Heart left ventricle (tissue), 16 donors: Measurements from ENCODE around the gene RPS18. TPM values are rescaled to one million over a fixed set of nuclear protein-coding genes. Genes with fewer than 3 reads are reported as not detected.

Experiments
- ATAC-seq, 4 donors: fragments of 200-7000 bp; cut with Tn5 transposase; one replicate each; pipeline ENCODE4 v1.9.1; 2020 to 2022; ENCODE audit warnings: moderate library complexity in 4 of 4, mild to moderate bottlenecking in 3 of 4, moderate number of reproducible peaks in 1 of 4
- DNase-seq, 5 donors: peaks; one replicate each; pipeline ENCODE4 v3.0.0-alpha.2; 2020
- H3K27ac ChIP-seq, 12 donors: fragments of 200-600 bp; sonication (generic) in 4 of 12; one replicate each; pipeline versions ENCODE4 v1.5.0 to v1.8.0; 2016 to 2022; ENCODE audit warnings: mild to moderate bottlenecking in 2 of 12
- H3K27me3 ChIP-seq, 9 donors: fragments of 200-600 bp; sonication (generic) in 2 of 9; one replicate each; pipeline versions ENCODE4 v1.5.1 to v1.8.0; 2016 to 2022; ENCODE audit warnings: mild to moderate bottlenecking in 3 of 9
- H3K36me3 ChIP-seq, 9 donors: fragments of 200-600 bp; sonication (generic) in 2 of 9; one replicate each; pipeline versions ENCODE4 v1.5.0 to v1.8.0; 2018 to 2022; ENCODE audit warnings: mild to moderate bottlenecking in 2 of 9
- H3K4me1 ChIP-seq, 12 donors: fragments of 200-600 bp; sonication (generic) in 4 of 12; one replicate each; pipeline versions ENCODE4 v1.5.0 to v1.8.0; 2016 to 2022; ENCODE audit warnings: mild to moderate bottlenecking in 3 of 12
- H3K4me3 ChIP-seq, 12 donors: fragments of 200-600 bp; sonication (generic) in 4 of 12; one replicate each; pipeline versions ENCODE4 v1.5.0 to v1.8.0; 2017 to 2022; ENCODE audit warnings: mild to moderate bottlenecking in 9 of 12, moderate library complexity in 4 of 12
- H3K9me3 ChIP-seq, 12 donors: fragments of 200-600 bp; sonication (generic) in 4 of 12; one replicate each; pipeline versions ENCODE4 v1.5.0 to v1.8.0; 2016 to 2022; ENCODE audit warnings: mild to moderate bottlenecking in 1 of 12
- POLR2A ChIP-seq, 2 donors: fragments of 450-650 bp; IDR thresholded peaks; one replicate each; pipeline ENCODE4 v1.6.1; 2017; ENCODE audit warnings: antibody characterized with exemption in 2 of 2, mild to moderate bottlenecking in 2 of 2, moderate library complexity in 2 of 2
- WGBS, 4 donors: extraction: QIAGEN DNeasy Blood & Tissue Kit in 2 of 4; methylation state at CpG; one replicate each; pipeline versions ENCODE4 v1.1.5 to v1.1.7; 2013 to 2018; 5-methylcytosine and 5-hydroxymethylcytosine counted together
- intact Hi-C, 10 donors: fragments of 100-400 bp; cut with DNase I; formaldehyde crosslinking; loops; one replicate each; pipeline versions ENCODE4 v1.11.1 to v1.14.2; 2022
- polyA plus RNA-seq, 2 donors: library from polyadenylated mRNA; stranded (reverse); fragments of 200-250 nt; gene quantifications; one replicate each; pipeline ENCODE4 v1.2.3, GENCODE V29; 2013
- total RNA-seq, 9 donors: library from RNA; depleted of rRNA in 2 of 9; stranded (reverse); fragments of >200 nt in 2 of 9; fragmentation: NEBNext Ultra II Directional in 3 of 9; extraction: Animal tissue kit (Norgen Biotek cat#: 25700) in 3 of 9; gene quantifications; one replicate each; pipeline versions ENCODE4 v1.1.0 to v1.2.4, GENCODE V29; 2016 to 2023
- TF ChIP-seq, protein P1 (sequence below), 12 donors: fragments of 200-600 bp; sonication (generic) in 4 of 12; IDR thresholded peaks; one replicate each; pipeline versions ENCODE4 v1.5.0 to v1.8.0; 2018 to 2022; ENCODE audit warnings: antibody characterized with exemption in 12 of 12, mild to moderate bottlenecking in 5 of 12
- donor health status: ischemic (EF 13 %, LVEDD 7.1; RV severe dilation, severe dysfunction).
- donor health status: healthy with polysubstance abuse.
- donor health status: DM: no; HTN: yes; CAD: no.
- donor health status: DM: no; HTN: no; CAD: no.
- donor health status: ischemic (EF 25% LVEDD 6.9; RV normal size, moderate dysfunction).
- donor health status: ischemic (EF 25% LVEDD 5.7; RV mildly dilated, moderate dysfunction).
- donor health status: healthy.
- donor health status: DM: yes; HTN: yes; CAD: no.
- donor health status: ischemic (EF 35%, LVEDD 5.7; RV mildly dilated, moderate dysfunction).
- donor health status: nonischemic (EF 11% LVEDD 7.7; RV severe dilation, severe dysfunction).
- donor health status: DM: yes; HTN: yes; CAD: no.
- donor health status: PGD.
- donor health status: ischemic (EF 29% LVEDD 5.4; RV normal size, mild dysfunction).
- donor health status: nonischemic (EF 23%, LVEDD 6.1; RV moderate dilation, normal function).

Gene RPS18
- total and polyA plus RNA-seq, 11 donors, result 685 to 3,458 (median 1,145) TPM

DNA sequence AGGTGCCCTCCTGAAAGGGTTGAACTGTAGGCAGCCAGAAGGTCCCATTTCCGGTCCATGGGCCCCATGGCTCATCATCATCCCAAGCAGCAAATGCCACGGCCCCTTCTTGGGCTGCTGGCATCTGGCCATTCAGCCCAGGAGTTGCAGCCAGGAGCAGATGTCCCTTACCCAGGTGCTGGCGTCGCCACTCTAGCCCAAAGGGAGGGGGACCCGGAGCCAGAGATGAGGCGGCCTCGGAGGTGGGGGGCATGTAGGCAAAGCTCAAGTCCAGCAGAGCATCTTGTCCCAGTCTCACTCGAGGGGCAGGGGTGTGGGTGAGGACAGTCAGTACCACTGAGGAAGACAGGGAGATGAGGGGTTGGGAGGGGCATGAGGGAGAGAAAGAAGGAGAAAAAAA is 33.2 kb downstream of the RPS18 start:
- H3K4me1 ChIP-seq, result peaks cover 0 to 61% (median 14%) of the 10 kb centered on the region in 12 donors
- H3K27me3 ChIP-seq, result no peaks in the 10 kb centered on the region
- H3K4me3 ChIP-seq, result no peak overlapping the region
- no peak for TF ChIP-seq POLR2A (IDR thresholded peaks at IDR 0.05)
- TF ChIP-seq, protein P1, sequence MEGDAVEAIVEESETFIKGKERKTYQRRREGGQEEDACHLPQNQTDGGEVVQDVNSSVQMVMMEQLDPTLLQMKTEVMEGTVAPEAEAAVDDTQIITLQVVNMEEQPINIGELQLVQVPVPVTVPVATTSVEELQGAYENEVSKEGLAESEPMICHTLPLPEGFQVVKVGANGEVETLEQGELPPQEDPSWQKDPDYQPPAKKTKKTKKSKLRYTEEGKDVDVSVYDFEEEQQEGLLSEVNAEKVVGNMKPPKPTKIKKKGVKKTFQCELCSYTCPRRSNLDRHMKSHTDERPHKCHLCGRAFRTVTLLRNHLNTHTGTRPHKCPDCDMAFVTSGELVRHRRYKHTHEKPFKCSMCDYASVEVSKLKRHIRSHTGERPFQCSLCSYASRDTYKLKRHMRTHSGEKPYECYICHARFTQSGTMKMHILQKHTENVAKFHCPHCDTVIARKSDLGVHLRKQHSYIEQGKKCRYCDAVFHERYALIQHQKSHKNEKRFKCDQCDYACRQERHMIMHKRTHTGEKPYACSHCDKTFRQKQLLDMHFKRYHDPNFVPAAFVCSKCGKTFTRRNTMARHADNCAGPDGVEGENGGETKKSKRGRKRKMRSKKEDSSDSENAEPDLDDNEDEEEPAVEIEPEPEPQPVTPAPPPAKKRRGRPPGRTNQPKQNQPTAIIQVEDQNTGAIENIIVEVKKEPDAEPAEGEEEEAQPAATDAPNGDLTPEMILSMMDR (IDR thresholded peaks at IDR 0.05), result no peak
- intact Hi-C loops, result no loop called here
- peaks cover 0 to 93% (median 71%) of the 10 kb centered on the region in 9 donors for H3K36me3 ChIP-seq
- peak in 1 of 4 donors; percentile 9 for ATAC-seq
- H3K27ac ChIP-seq, result no peak overlapping the region
- no peaks in the 10 kb centered on the region for H3K9me3 ChIP-seq
- DNase-seq, result no peak
- WGBS, 4 donors, result 80 to 86% (median 83%) methylated on average over 8 of the region's 8 CpGs

DNA sequence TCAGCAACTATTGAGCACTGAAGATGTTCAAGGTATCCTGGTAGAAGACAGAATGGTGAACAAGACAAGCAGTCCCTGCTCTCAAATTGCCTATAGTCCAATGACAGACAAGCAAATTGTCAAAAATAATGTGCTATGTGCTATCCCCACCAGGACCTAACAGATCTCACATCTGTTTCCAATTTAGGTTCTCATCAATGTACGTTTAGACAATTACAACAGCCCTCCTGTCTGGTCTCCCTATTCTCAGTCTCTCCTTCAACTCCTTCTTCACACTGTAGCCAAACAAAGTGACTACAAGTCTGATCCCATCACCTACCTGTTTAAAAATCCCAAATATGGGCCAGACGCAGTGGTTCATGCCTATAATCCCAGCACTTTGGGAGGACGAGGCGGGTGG is 34.5 kb downstream of the RPS18 start:
- Histone ChIP-seq H3K27ac (no peak overlapping the region), H3K4me1 (peaks cover 0 to 59% (median 6%) of the 10 kb centered on the region in 12 donors), H3K4me3 (no peak overlapping the region), H3K9me3 (no peaks in the 10 kb centered on the region), H3K36me3 (peaks cover 0 to 96% (median 80%) of the 10 kb centered on the region in 9 donors), H3K27me3 (no peaks in the 10 kb centered on the region)
- intact Hi-C loops, result no loop called here
- DNase-seq (no peak), ATAC-seq (no peak)
- 84 to 90% (median 88%) methylated on average over 4 of the region's 4 CpGs for WGBS, 4 donors
- TF ChIP-seq, protein P1 (IDR thresholded peaks at IDR 0.05), result no peak
- TF ChIP-seq POLR2A (IDR thresholded peaks at IDR 0.05), result no peak

DNA sequence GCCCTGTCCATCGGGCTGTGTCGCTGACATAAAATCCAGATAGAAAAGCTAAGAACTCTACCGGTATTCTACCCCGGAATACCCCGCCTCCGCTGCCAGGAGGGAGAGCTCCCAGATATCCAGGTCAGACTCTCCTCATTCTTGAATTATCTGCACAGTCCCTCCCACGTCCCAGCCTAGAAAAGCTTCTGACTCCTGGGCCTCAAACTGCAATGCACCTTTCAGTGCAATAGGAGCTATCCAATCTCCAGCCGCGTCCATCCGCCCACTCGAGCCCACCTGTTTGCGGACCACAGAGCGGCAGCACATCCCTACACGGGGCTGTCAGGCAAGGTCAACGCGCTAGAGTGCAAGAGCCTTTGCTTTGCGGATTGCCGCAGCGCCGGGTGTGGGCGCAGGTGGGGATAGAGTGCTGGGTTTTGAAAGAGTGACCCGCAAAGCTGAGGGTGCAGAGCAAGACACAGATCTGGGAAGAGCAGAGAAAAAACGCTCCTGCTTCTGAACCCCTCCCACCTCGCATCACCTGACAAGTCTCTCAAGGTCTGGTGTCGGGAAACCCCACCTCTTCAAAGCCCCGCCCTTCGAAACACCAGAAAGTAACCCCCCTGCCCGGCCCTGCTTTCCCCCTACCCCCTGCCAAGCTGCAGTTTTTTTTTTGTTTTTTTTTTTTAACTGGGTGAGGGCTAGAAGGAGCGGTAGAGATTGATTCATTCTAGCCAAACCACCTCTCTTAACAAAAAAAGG is 40.7 kb downstream of the RPS18 start:
- no peaks in the 10 kb centered on the region for H3K9me3 ChIP-seq
- H3K4me3 ChIP-seq, result peak overlapping the region; percentile 64 to 99 (median 93)
- no peaks in the 10 kb centered on the region for H3K27me3 ChIP-seq
- ATAC-seq (peak in 2 of 4 donors; percentile 14 to 19), DNase-seq (peak in 4 of 5 donors; percentile 60 to 66 (median 64))
- peak overlapping the region; percentile 85 to 99 (median 97) for H3K27ac ChIP-seq
- peaks cover 0 to 45% (median 36%) of the 10 kb centered on the region in 9 donors for H3K36me3 ChIP-seq
- 6 to 9% (median 7%) methylated on average over 24 to 29 of the region's 29 CpGs for WGBS, 4 donors
- peaks cover 0 to 66% (median 33%) of the 10 kb centered on the region in 12 donors for H3K4me1 ChIP-seq
- intact Hi-C loops, result loop anchor here in 1 of 10 donors (2.0 to 5.0 kb wide), 2 partner anchors 14 to 35 kb away; partner anchors contain the start of genes B3GALT4 and RGL2
- no peak for TF ChIP-seq POLR2A (IDR thresholded peaks at IDR 0.05)
- TF ChIP-seq, protein P1 (IDR thresholded peaks at IDR 0.05), result no peak

DNA sequence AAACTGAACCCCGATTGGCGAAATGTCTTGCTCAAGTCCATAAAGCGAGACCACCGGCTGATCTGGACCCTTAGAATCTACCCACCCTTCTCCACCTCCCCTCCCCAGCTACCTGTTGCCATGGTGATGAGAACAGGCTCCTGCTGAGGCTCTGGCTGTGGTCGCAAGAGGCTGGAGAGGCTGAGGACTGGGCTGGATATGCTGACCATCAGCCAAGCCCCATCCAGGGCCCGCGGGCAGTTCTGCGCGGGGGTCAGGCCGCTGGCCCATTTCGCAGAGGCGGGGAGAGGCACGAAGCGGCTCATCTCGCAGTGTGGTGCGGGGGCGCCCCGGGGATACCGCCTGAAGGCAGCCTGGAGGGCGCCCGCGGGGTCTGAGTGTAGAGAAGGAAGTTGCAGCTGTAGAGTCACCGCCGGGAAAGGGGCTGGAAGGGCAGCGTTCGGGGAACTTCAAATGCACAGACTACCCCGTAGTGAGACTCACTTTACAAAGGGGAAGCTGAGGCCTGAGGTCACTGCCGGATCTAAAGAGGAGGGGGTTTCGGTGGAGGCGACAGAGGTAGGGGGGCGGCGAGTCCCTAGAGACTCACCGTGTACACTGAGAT is 41.3 kb downstream of the RPS18 start:
- H3K4me1 ChIP-seq, result peaks cover 0 to 69% (median 34%) of the 10 kb centered on the region in 12 donors

More for the DNA sequence above, 41.3 kb downstream of the RPS18 start:
- intact Hi-C loops, result loop anchor here in 1 of 10 donors (2.0 to 5.0 kb wide), 2 partner anchors 14 to 36 kb away; partner anchors contain the start of genes B3GALT4 and RGL2
- 1% methylated on average over 30 to 33 of the region's 33 CpGs for WGBS, 4 donors
- Histone ChIP-seq H3K36me3 (peaks cover 0 to 38% (median 29%) of the 10 kb centered on the region in 9 donors), H3K9me3 (no peaks in the 10 kb centered on the region), H3K27me3 (no peaks in the 10 kb centered on the region), H3K4me3 (peak overlapping the region; percentile 64 to 99 (median 93)), H3K27ac (peak overlapping the region; percentile 85 to 99 (median 97))
- ATAC-seq (peak in 3 of 4 donors; percentile 2 to 11 (median 5)), DNase-seq (peak; percentile 60 to 78 (median 63))
- TF ChIP-seq, protein P1 (IDR thresholded peaks at IDR 0.05), result no peak
- TF ChIP-seq POLR2A (IDR thresholded peaks at IDR 0.05), result no peak
